GM23248 (cell line): Measurements from ENCODE around the gene PAIP2. TPM values are rescaled to one million over a fixed set of nuclear protein-coding genes. Genes with fewer than 3 reads are reported as not detected.

ENCODE experiments used
- DNase-seq: peaks from one replicate; pipeline ENCODE4 v3.0.0-alpha.2; 2015
- H2AFZ ChIP-seq: fragments of 200-600 bp; sonication (generic); 2 replicates; pipeline ENCODE4 v1.6.1; 2016; ENCODE audit warnings: antibody characterized with exemption
- H3F3A ChIP-seq: fragments of 200-600 bp; sonication (generic); 2 replicates; pipeline ENCODE4 v1.6.1; 2016; ENCODE audit warnings: mild to moderate bottlenecking, antibody characterized with exemption, mixed run types; ENCODE audit not compliant: insufficient read depth
- H3K27ac ChIP-seq: fragments of 200-600 bp; sonication (generic); 2 replicates; pipeline ENCODE4 v1.5.1; 2016; ENCODE audit warnings: mild to moderate bottlenecking
- H3K27me3 ChIP-seq: fragments of 200-600 bp; sonication (generic); replicated peaks from 2 replicates; pipeline ENCODE4 v1.6.1; 2016; ENCODE audit warnings: mild to moderate bottlenecking; ENCODE audit not compliant: insufficient read depth
- H3K36me3 ChIP-seq: fragments of 200-600 bp; sonication (generic); 2 replicates; pipeline ENCODE4 v1.6.1; 2016; ENCODE audit warnings: low read depth, mild to moderate bottlenecking
- H3K4me1 ChIP-seq: fragments of 200-600 bp; sonication (generic); 2 replicates; pipeline ENCODE4 v1.6.1; 2016; ENCODE audit warnings: mild to moderate bottlenecking; ENCODE audit not compliant: insufficient read depth
- H3K4me2 ChIP-seq: fragments of 200-600 bp; sonication (generic); one replicate; pipeline ENCODE4 v1.6.1; 2016; ENCODE audit warnings: mild to moderate bottlenecking; ENCODE audit not compliant: unreplicated experiment
- H3K4me3 ChIP-seq: fragments of 200-600 bp; sonication (generic); 2 replicates; pipeline ENCODE4 v1.5.1; 2016; ENCODE audit warnings: mild to moderate bottlenecking
- H3K79me2 ChIP-seq: fragments of 200-600 bp; sonication (generic); 2 replicates; pipeline ENCODE4 v1.6.1; 2016; ENCODE audit warnings: mild to moderate bottlenecking; ENCODE audit not compliant: insufficient read depth
- H3K9ac ChIP-seq: fragments of 200-600 bp; sonication (generic); 2 replicates; pipeline ENCODE4 v1.6.1; 2016; ENCODE audit warnings: mild to moderate bottlenecking
- H3K9me2 ChIP-seq: fragments of 200-600 bp; sonication (generic); 2 replicates; pipeline ENCODE4 v1.6.1; 2016; ENCODE audit warnings: mixed run types, mild to moderate bottlenecking, moderate library complexity; ENCODE audit not compliant: insufficient read depth
- H3K9me3 ChIP-seq: fragments of 200-600 bp; sonication (generic); one replicate; pipeline ENCODE4 v1.6.1; 2017; ENCODE audit warnings: low read depth
- H4K20me1 ChIP-seq: fragments of 200-600 bp; sonication (generic); 2 replicates; pipeline ENCODE4 v1.6.0; 2016; ENCODE audit not compliant: insufficient read depth
- EZH2 ChIP-seq: fragments of 200-600 bp; sonication (generic); IDR thresholded peaks from 2 replicates; pipeline ENCODE4 v1.6.1; 2018; ENCODE audit warnings: antibody characterized with exemption, mild to moderate bottlenecking; ENCODE audit not compliant: insufficient read depth, poor library complexity, severe bottlenecking
- EZH2phosphoT487 ChIP-seq: fragments of 200-600 bp; sonication (generic); IDR thresholded peaks from 2 replicates; pipeline ENCODE4 v1.6.1; 2018; ENCODE audit warnings: antibody characterized with exemption, moderate library complexity, mild to moderate bottlenecking, low read depth; ENCODE audit not compliant: insufficient read depth
- WGBS, 2 experiments: methylation state at CpG; one replicate each; pipeline ENCODE4 v1.1.6; 2015 to 2017; ENCODE audit warnings: low lambda C conversion rate in 2 of 2, low coverage in 1 of 2; ENCODE audit errors: missing lambda C conversion rate in 2 of 2; 5-methylcytosine and 5-hydroxymethylcytosine counted together
- in situ Hi-C: fragments of 300-500 bp; cut with MboI; formaldehyde crosslinking; loops from 2 replicates; pipeline ENCODE4 v1.15.0; 2020
- polyA plus RNA-seq: library from polyadenylated mRNA; unstranded; fragments of >200 nt; fragmentation: Nextera tagmentation; extraction: Ambion mirVana; gene quantifications from 2 replicates; pipeline ENCODE4 v1.2.1, GENCODE V29; 2016
- total RNA-seq: library from RNA; depleted of rRNA; stranded (reverse); fragments of >200 nt; shearing (Covaris generic); gene quantifications from 2 replicates; pipeline ENCODE4 v1.2.3, GENCODE V29; 2014

Gene PAIP2
- total and polyA plus RNA-seq, 2 experiments from 2014 or later = 62.8 to 112 TPM

GRCh38 chr5:139383275-139383992 is 41.8 kb downstream of the PAIP2 start, which contains the start of gene SLC23A1:
TSS of gene SLC23A1 (minus strand) at chr5:139383297. CDS start at chr5:139383253, 44 bp downstream.
- Histone ChIP-seq H3K9me3 (no peaks in the 10 kb centered on the region), H3F3A (0 out of 2 replicates have a peak, but pooled peaks cover 6% of the 10 kb centered on the region), H3K9ac (no peak within 1 kb of the TSS), H2AFZ (no peak within 1 kb of the TSS), H3K4me2 (no peak within 1 kb of the TSS), H3K9me2 (no peaks in the 10 kb centered on the region), H3K79me2 (no peaks in the 10 kb centered on the region), H4K20me1 (no peaks in the 10 kb centered on the region), H3K27ac (no peak within 1 kb of the TSS), H3K27me3 (no peaks in the 10 kb centered on the region), H3K4me1 (peaks cover 7% of the 10 kb centered on the region; the same call in 1 of the 2 replicates), H3K4me3 (no peak within 1 kb of the TSS), H3K36me3 (no peaks in the 10 kb centered on the region)
- in situ Hi-C loops = no loop called here
- DNase-seq = peak; percentile 47
- TF ChIP-seq EZH2phosphoT487 = no peak
- 69 to 77% methylated on average over 10 of the region's 10 CpGs for WGBS, 2 experiments

GRCh38 chr5:139383993-139384590 is 42.4 kb downstream of the PAIP2 start:
- Histone ChIP-seq H3K36me3 (no peaks in the 10 kb centered on the region), H3K9me2 (no peaks in the 10 kb centered on the region), H3K4me3 (no peak overlapping the region), H3K9ac (no peak overlapping the region), H3K27ac (no peak overlapping the region), H3K4me2 (no peak overlapping the region), H4K20me1 (no peaks in the 10 kb centered on the region), H3F3A (0 out of 2 replicates have a peak, but pooled peaks cover 6% of the 10 kb centered on the region), H3K4me1 (peaks cover 7% of the 10 kb centered on the region; the same call in 1 of the 2 replicates), H3K9me3 (no peaks in the 10 kb centered on the region), H3K27me3 (no peaks in the 10 kb centered on the region), H2AFZ (no peak overlapping the region), H3K79me2 (no peaks in the 10 kb centered on the region)
- TF ChIP-seq EZH2phosphoT487 = no peak
- no peak for TF ChIP-seq EZH2
- in situ Hi-C loops = no loop called here
- WGBS, 2 experiments = 85 to 88% methylated on average over 7 of the region's 7 CpGs
- no peak for DNase-seq

GRCh38 chr5:139384591-139385051 is 43.0 kb downstream of the PAIP2 start:
- Histone ChIP-seq H3F3A (0 out of 2 replicates have a peak, but pooled peaks cover 6% of the 10 kb centered on the region), H3K9ac (peak overlapping the region; percentile 77), H3K36me3 (no peaks in the 10 kb centered on the region), H3K4me2 (peak overlapping the region; percentile 65), H3K27me3 (no peaks in the 10 kb centered on the region), H3K9me2 (no peaks in the 10 kb centered on the region), H3K4me1 (peaks cover 7% of the 10 kb centered on the region; the same call in 1 of the 2 replicates), H3K4me3 (peak overlapping the region; percentile 68), H3K79me2 (no peaks in the 10 kb centered on the region), H3K9me3 (no peaks in the 10 kb centered on the region), H3K27ac (no peak overlapping the region), H4K20me1 (no peaks in the 10 kb centered on the region), H2AFZ (peak overlapping the region; percentile 92)
- no peak for DNase-seq
- WGBS, 2 experiments = 82% methylated on average over 9 of the region's 9 CpGs
- TF ChIP-seq EZH2 (no peak), EZH2phosphoT487 (no peak)
- in situ Hi-C loops = no loop called here

- Histone ChIP-seq H3K4me2 (peak overlapping the region; percentile 65), H3K79me2 (no peaks in the 10 kb centered on the region), H3K4me1 (peaks cover 7% of the 10 kb centered on the region; the same call in 1 of the 2 replicates), H3K27me3 (no peaks in the 10 kb centered on the region), H3K36me3 (no peaks in the 10 kb centered on the region), H3K9ac (peak overlapping the region; percentile 77), H4K20me1 (no peaks in the 10 kb centered on the region), H3K9me3 (no peaks in the 10 kb centered on the region), H3K27ac (peak overlapping the region; percentile 37), H3K4me3 (peak overlapping the region; percentile 68), H2AFZ (peak overlapping the region; percentile 92), H3F3A (0 out of 2 replicates have a peak, but pooled peaks cover 6% of the 10 kb centered on the region), H3K9me2 (no peaks in the 10 kb centered on the region)
- WGBS, 2 experiments = 26 to 27% methylated on average over 8 of the region's 8 CpGs
- in situ Hi-C loops = no loop called here
- DNase-seq = peak; percentile 57
- TF ChIP-seq EZH2 (no peak), EZH2phosphoT487 (no peak)
Measured at GRCh38 chr5:139385061-139386049, 43.7 kb downstream of the PAIP2 start.
